Activated CD4-positive, alpha-beta T cell treated with anti-CD3 and anti-CD28 coated beads, Interleukin-2, amount 50 U/mL, for 48 hours (primary cell): Measurements from ENCODE around the gene NOC2L.
A peak's percentile ranks its signal among the peaks of the same experiment; 100 is the strongest.
"Not testable (repeated sequence)": the region's sequence is repeated elsewhere in the genome, so short reads cannot be mapped to it uniquely, and the experiment has no call there.

Source experiments
- DNase-seq, 2 experiments: peaks; one replicate each; pipeline ENCODE4 v3.0.0-alpha.2; 2020

The NOC2L gene

GRCh38 chr1:960363-961131 lies 1.5 kb upstream of the NOC2L start, which contains the start of gene KLHL17:
Gene KLHL17 (plus strand): TSS chr1:960584. CDS start chr1:960694, 110 bp downstream.
- DNase-seq: peak; percentile 87 to 89

- DNase-seq: no peak
Measured at GRCh38 chr1:959731-960362, 791 bp upstream of the NOC2L start.

GRCh38 chr1:956636-957035 lies 2.4 kb downstream of the NOC2L start:
- no peak for DNase-seq

- DNase-seq: no peak
Measured at GRCh38 chr1:955474-955873, 3.6 kb downstream of the NOC2L start.

- DNase-seq: no peak
Measured at GRCh38 chr1:954927-955326, 4.1 kb downstream of the NOC2L start.

- no peak for DNase-seq
Measured at GRCh38 chr1:953524-954320, 5.3 kb downstream of the NOC2L start.

GRCh38 chr1:952603-953002 lies 6.5 kb downstream of the NOC2L start:
- no peak for DNase-seq

GRCh38 chr1:952201-952600 lies 6.9 kb downstream of the NOC2L start:
- no peak for DNase-seq

- no peak for DNase-seq
Measured at GRCh38 chr1:951364-951763, 7.7 kb downstream of the NOC2L start.

GRCh38 chr1:950881-951280 lies 8.2 kb downstream of the NOC2L start:
- DNase-seq: no peak

GRCh38 chr1:950268-950667 lies 8.8 kb downstream of the NOC2L start:
- DNase-seq: no peak

GRCh38 chr1:947958-948357 lies 11.1 kb downstream of the NOC2L start:
- DNase-seq: no peak

GRCh38 chr1:946811-947210 lies 12.2 kb downstream of the NOC2L start:
- DNase-seq: not testable (repeated sequence)

- DNase-seq: no peak
Measured at GRCh38 chr1:945688-946556, 13.1 kb downstream of the NOC2L start.

GRCh38 chr1:944341-945325 lies 14.4 kb downstream of the NOC2L start:
- no peak for DNase-seq

- no peak for DNase-seq
Measured at GRCh38 chr1:943545-944340, 15.3 kb downstream of the NOC2L start.

GRCh38 chr1:942864-943533 lies 16.1 kb downstream of the NOC2L start:
- no peak for DNase-seq

- no peak for DNase-seq
Measured at GRCh38 chr1:942411-942821, 16.6 kb downstream of the NOC2L start.

- peak in 1 of 2 experiments; percentile 48 for DNase-seq
Measured at GRCh38 chr1:941588-942383, 17.3 kb downstream of the NOC2L start.
